Central memory CD8-positive, alpha-beta T cell (primary cell): ENCODE measurements around the gene CCDC40.
A peak's percentile ranks its signal among the peaks of the same experiment; 100 is the strongest.

Experiments
- ATAC-seq: fragments of 150-1000 bp; cut with Tn5 transposase; replicated peaks from 2 replicates; pipeline ENCODE4 v1.10.0; 2022; ENCODE audit warnings: mild to moderate bottlenecking, moderate FRiP score, moderate number of reproducible peaks; ENCODE audit not compliant: poor library complexity, severe bottlenecking; ENCODE audit errors: extremely low read depth
- DNase-seq, 2 donors: peaks; one replicate each; pipeline ENCODE4 v3.0.0; 2021; ENCODE audit warnings: low spot score in 2 of 2
- H3K27ac Mint-ChIP-seq: one replicate; pipeline ENCODE4 v1.8.0; 2022; ENCODE audit warnings: low read depth, mild to moderate bottlenecking, moderate library complexity, mixed read lengths
- H3K27me3 Mint-ChIP-seq: one replicate; pipeline ENCODE4 v1.8.0; 2022; ENCODE audit warnings: mixed read lengths
- H3K36me3 Mint-ChIP-seq: one replicate; pipeline ENCODE4 v1.8.0; 2022; ENCODE audit warnings: mild to moderate bottlenecking, moderate library complexity, mixed read lengths; ENCODE audit not compliant: insufficient read depth
- H3K4me1 Mint-ChIP-seq: one replicate; pipeline ENCODE4 v1.8.0; 2022; ENCODE audit warnings: mixed read lengths
- H3K4me3 Mint-ChIP-seq: one replicate; pipeline ENCODE4 v1.8.0; 2022; ENCODE audit warnings: mild to moderate bottlenecking, moderate library complexity, mixed read lengths
- H3K9me3 Mint-ChIP-seq: one replicate; pipeline ENCODE4 v1.8.0; 2022; ENCODE audit warnings: mixed read lengths

Gene CCDC40

GRCh38 chr17:80035937-80036714, at the start of gene CCDC40:
TSS of gene CCDC40 (plus strand) at chr17:80036642. CDS start at chr17:80036663, 21 bp downstream.
- ATAC-seq, result peak; percentile 86
- H3K27ac Mint-ChIP-seq, result peak within 1 kb of the TSS; percentile 99
- H3K9me3 Mint-ChIP-seq, result no peaks in the 10 kb centered on the region
- H3K27me3 Mint-ChIP-seq, result peaks cover 15% of the 10 kb centered on the region
- peak; percentile 69 to 75 for DNase-seq
- peaks cover 14% of the 10 kb centered on the region for H3K4me1 Mint-ChIP-seq
- peak within 1 kb of the TSS; percentile 90 for H3K4me3 Mint-ChIP-seq
- peaks cover 15% of the 10 kb centered on the region for H3K36me3 Mint-ChIP-seq

- Mint-ChIP-seq H3K27me3 (peaks cover 19% of the 10 kb centered on the region), H3K36me3 (no peaks in the 10 kb centered on the region), H3K4me3 (no peak overlapping the region), H3K27ac (no peak overlapping the region), H3K4me1 (peaks cover 12% of the 10 kb centered on the region), H3K9me3 (no peaks in the 10 kb centered on the region)
- DNase-seq (no peak), ATAC-seq (no peak)
Measured at GRCh38 chr17:79987187-79987934, 49.1 kb upstream of the CCDC40 start.

- no peak overlapping the region for H3K27ac Mint-ChIP-seq
- H3K9me3 Mint-ChIP-seq, result no peaks in the 10 kb centered on the region
- no peak for DNase-seq
- peaks cover 18% of the 10 kb centered on the region for H3K27me3 Mint-ChIP-seq
- no peak for ATAC-seq
- H3K4me1 Mint-ChIP-seq, result peaks cover 17% of the 10 kb centered on the region
- no peak overlapping the region for H3K4me3 Mint-ChIP-seq
- H3K36me3 Mint-ChIP-seq, result no peaks in the 10 kb centered on the region
Measured at GRCh38 chr17:79987935-79988184, 48.6 kb upstream of the CCDC40 start.

GRCh38 chr17:79988185-79988971, 48.1 kb upstream of the CCDC40 start:
- H3K9me3 Mint-ChIP-seq, result no peaks in the 10 kb centered on the region
- no peaks in the 10 kb centered on the region for H3K36me3 Mint-ChIP-seq
- ATAC-seq (no peak), DNase-seq (no peak)
- H3K4me3 Mint-ChIP-seq, result no peak overlapping the region
- H3K27ac Mint-ChIP-seq, result no peak overlapping the region
- H3K27me3 Mint-ChIP-seq, result peaks cover 12% of the 10 kb centered on the region
- peaks cover 17% of the 10 kb centered on the region for H3K4me1 Mint-ChIP-seq

- H3K4me3 Mint-ChIP-seq, result no peak overlapping the region
- no peak overlapping the region for H3K27ac Mint-ChIP-seq
- DNase-seq (no peak), ATAC-seq (no peak)
- H3K4me1 Mint-ChIP-seq, result peaks cover 17% of the 10 kb centered on the region
- peaks cover 11% of the 10 kb centered on the region for H3K27me3 Mint-ChIP-seq
- H3K9me3 Mint-ChIP-seq, result no peaks in the 10 kb centered on the region
- H3K36me3 Mint-ChIP-seq, result no peaks in the 10 kb centered on the region
Measured at GRCh38 chr17:79989106-79989835, 47.2 kb upstream of the CCDC40 start.

- DNase-seq, result no peak
- Mint-ChIP-seq H3K9me3 (no peaks in the 10 kb centered on the region), H3K4me1 (peaks cover 17% of the 10 kb centered on the region), H3K27me3 (peaks cover 11% of the 10 kb centered on the region), H3K27ac (no peak overlapping the region), H3K4me3 (no peak overlapping the region), H3K36me3 (no peaks in the 10 kb centered on the region)
- ATAC-seq, result no peak
Measured at GRCh38 chr17:79990051-79990592, 46.3 kb upstream of the CCDC40 start.

- H3K36me3 Mint-ChIP-seq, result no peaks in the 10 kb centered on the region
- no peaks in the 10 kb centered on the region for H3K9me3 Mint-ChIP-seq
- peak overlapping the region; percentile 63 for H3K4me3 Mint-ChIP-seq
- no peak for DNase-seq
- H3K4me1 Mint-ChIP-seq, result peaks cover 17% of the 10 kb centered on the region
- ATAC-seq, result no peak
- no peak overlapping the region for H3K27ac Mint-ChIP-seq
- peaks cover 11% of the 10 kb centered on the region for H3K27me3 Mint-ChIP-seq
Measured at GRCh38 chr17:79990704-79991103, 45.7 kb upstream of the CCDC40 start.

- peak; percentile 90 for ATAC-seq
- Mint-ChIP-seq H3K4me3 (peak overlapping the region; percentile 63), H3K27me3 (peaks cover 11% of the 10 kb centered on the region), H3K27ac (no peak overlapping the region), H3K4me1 (peaks cover 21% of the 10 kb centered on the region), H3K36me3 (no peaks in the 10 kb centered on the region), H3K9me3 (no peaks in the 10 kb centered on the region)
- peak; percentile 57 to 64 for DNase-seq
Measured at GRCh38 chr17:79991140-79991923, 45.1 kb upstream of the CCDC40 start.

- Mint-ChIP-seq H3K4me1 (peaks cover 28% of the 10 kb centered on the region), H3K4me3 (peak overlapping the region; percentile 63), H3K36me3 (peaks cover 3% of the 10 kb centered on the region), H3K27ac (peak overlapping the region; percentile 35), H3K9me3 (no peaks in the 10 kb centered on the region), H3K27me3 (peaks cover 11% of the 10 kb centered on the region)
- ATAC-seq, result no peak
- no peak for DNase-seq
Measured at GRCh38 chr17:79991924-79992648, 44.4 kb upstream of the CCDC40 start.

GRCh38 chr17:79992649-79993389, 43.6 kb upstream of the CCDC40 start:
- Mint-ChIP-seq H3K27me3 (peaks cover 11% of the 10 kb centered on the region), H3K4me3 (peak overlapping the region; percentile 63), H3K27ac (peak overlapping the region; percentile 35), H3K4me1 (peaks cover 36% of the 10 kb centered on the region), H3K9me3 (no peaks in the 10 kb centered on the region), H3K36me3 (peaks cover 5% of the 10 kb centered on the region)
- ATAC-seq (no peak), DNase-seq (no peak)
